GM18505 (cell line): ENCODE results near the gene NOX3.

Experiments
- ATAC-seq: cut with Tn5 transposase; IDR thresholded peaks from one replicate; pipeline ENCODE4 v1.9.1; 2021; ENCODE audit not compliant: unreplicated experiment
- POLR2A ChIP-seq: IDR thresholded peaks from 4 replicates; pipeline ENCODE4 v1.6.1; 2011; ENCODE audit warnings: borderline replicate concordance; ENCODE audit not compliant: insufficient read depth, insufficient read length; ENCODE audit errors: extremely low read depth

Gene NOX3

GRCh38 chr6:155347800-155348199 lies 107.8 kb downstream of the NOX3 start:
- no peak for TF ChIP-seq POLR2A
- ATAC-seq = no peak

GRCh38 chr6:155346957-155347356 lies 108.7 kb downstream of the NOX3 start:
- no peak for TF ChIP-seq POLR2A
- ATAC-seq = no peak
